NCI-H146 (cell line): ENCODE data around the gene NUP43.
A peak's percentile ranks its signal among the peaks of the same experiment; 100 is the strongest.
"Not testable (repeated sequence)": the region's sequence is repeated elsewhere in the genome, so short reads cannot be mapped to it uniquely, and the experiment has no call there.

ENCODE experiments used
- DNase-seq: peaks from one replicate; lab custom pipeline; 2025; lab: John Stamatoyannopoulos, UW

Gene NUP43

DNA sequence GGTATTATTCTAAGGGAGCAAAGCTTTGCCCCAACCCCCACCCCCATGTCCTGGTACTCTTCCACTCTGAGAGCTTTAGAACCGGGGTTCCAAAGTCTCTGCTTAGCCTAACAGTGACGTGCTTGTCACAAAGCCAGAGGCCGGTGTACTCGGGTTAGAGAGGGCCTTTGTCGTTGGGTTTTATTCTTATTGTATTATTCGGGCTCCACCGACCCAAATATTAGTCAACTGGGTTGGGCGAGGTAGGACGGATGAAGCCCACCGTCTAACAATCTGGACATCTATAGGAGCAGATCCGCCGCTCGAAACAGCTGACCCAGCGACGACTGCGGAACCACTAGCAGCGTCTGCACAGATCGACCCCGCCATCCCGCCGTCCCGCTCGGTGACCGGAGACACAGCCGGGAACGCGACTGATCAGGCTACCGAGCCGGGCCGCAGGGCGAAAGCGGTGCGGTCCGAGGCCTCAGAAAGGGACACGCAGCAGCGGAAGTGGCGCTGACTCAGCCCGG is 2.8 kb upstream of the NUP43 start:
- DNase-seq = not testable (repeated sequence)

DNA sequence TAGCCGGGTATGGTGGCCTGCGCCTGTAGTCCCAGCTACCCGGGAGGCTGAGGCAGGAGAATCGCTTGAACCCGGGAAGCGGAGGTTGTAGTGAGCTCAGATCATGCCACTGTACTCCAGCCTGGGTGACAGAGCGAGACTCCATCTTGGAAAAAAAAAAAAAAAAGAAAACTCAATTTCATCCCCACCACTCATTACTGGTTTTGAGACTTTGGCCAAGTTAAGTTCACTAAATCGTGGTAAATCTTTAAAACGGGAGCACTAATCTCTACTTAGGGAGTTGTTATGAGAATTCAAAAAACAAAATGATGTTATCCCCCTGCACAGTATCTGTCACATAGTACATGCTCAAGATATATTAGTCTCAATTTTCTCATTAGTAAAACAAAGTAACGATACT is 1.1 kb downstream of the NUP43 start:
- not testable (repeated sequence) for DNase-seq

DNA sequence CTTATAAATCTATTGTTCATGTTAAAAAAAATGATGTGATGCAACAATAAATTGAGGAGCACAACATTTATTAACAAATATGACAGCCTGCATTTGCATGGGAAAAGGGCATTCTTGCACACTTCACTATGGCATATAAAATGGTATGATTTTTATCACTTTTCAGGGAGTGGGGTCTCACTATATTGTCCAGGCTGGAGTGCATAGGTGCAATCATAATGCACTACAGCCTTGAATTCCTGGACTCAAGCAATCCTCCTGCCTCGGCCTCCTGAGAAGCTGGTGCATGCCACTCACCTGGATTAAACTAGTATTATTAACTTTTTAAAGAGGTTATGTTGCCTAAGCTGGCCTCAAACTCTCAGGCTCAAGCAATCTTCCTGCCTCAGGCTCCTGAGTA is 11.4 kb downstream of the NUP43 start:
- DNase-seq = no peak

DNA sequence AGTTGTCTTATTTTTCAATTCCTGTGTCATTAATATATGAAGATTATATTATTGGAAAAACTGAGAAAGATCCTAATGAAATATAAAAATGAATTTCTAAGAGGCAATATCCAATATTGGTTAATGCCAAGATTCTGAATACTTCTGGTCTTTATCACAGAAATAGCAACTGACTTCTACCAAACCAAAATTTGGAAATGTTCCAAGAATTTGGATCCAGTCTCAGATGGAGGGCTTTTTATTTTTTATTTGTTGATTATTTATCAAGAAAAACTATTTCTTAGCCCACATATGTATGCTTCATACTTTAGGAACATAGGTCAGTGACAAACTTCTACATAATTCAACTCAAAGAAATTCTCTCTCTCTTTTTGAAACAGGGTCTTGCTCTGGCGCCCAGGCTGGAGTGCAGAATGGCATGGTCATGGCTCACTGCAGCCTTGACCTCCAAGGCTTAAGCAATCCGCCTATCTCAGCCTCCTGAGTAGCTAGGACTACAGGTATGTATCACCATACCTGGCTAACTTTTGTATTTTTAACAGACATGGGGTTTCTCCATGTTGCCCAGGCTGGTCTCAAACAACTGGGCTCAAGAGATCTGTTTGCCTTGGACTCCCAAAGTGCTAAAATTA is 13.1 kb downstream of the NUP43 start:
- DNase-seq = no peak

DNA sequence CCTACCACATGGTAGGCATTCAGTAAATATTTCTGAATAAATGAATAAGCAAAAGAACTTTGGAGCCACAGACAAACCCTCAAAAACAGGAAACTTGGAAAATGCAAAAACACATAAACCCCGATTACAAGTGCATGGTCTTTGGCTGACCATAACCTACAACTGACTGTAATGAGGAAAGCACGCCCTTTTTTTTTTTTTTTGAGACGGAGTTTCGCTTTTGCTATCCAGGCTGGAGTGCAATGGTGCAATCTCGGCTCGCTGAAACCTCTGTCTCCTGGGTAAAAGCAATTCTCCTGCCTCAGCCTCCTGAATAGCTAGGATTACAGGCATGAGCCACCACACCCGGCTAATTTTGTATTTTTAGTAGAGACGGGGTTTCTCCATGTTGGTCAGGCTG is 16.5 kb downstream of the NUP43 start:
- no peak for DNase-seq

DNA sequence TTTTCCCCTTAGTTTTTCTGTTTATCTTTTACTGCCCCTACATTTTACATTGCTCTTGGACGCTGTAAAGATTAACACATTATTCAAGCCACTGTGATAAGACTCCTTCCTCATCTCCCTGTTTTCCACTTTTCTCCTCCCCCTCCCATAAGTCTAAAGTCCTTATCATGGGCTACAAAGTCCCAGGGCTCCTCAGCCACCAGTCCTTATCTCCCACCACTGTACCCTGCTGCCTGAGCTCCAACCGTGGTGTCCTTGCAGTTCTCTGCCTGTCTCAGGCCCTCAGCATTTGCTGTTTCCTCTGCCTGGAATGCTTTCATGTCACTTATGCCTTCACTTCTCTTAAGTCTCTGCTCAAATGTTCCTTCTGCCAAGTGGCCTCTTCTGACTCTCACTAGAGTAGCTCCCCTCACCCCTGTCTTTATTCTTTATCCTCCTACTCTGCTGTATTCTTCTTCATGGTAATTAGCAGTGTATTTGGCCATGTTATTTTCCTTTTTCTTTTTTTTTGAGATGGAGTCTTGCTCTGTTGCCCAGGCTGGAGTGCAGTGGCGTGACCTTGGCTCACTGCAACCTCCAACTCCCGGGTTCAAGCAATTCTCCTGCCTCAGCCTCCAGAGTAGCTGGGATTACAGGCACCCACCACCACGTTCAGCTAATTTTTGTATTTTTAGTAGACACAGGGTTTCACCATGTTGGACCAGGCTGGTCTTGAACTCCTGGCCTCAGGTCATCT is 17.7 kb downstream of the NUP43 start:
- no peak for DNase-seq

DNA sequence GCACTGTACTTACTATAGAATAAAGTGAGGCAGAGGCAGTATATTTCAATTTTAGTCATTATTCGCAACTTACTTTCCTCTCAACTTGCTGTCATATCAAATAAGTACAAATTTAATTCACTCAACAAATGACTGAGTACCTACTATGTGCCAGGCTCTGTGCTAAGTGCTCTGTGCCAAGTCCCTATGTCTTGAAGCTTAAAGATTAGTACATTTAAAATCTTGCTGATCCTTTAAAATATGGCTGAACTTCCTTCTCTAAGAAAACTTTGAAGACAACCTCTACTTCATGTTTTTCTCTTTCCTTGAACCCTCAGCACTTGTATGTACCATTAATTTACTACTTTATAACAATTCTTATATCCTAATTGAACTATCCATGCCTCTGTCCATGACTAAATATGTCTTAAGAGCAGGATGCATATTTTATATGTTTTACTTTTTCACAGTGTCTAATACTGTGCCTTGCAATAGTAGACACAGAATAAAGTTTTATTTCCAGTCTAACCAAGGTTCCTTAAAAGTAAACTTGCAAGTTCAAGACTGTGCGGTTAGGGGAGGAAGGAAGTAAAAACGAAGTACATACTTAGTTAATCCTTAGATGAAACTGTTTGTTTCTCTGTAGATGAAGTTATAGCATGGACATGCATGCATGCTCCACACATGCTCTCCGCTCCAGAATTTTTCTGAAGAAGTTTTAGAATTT is 18.4 kb downstream of the NUP43 start:
- DNase-seq = no peak

DNA sequence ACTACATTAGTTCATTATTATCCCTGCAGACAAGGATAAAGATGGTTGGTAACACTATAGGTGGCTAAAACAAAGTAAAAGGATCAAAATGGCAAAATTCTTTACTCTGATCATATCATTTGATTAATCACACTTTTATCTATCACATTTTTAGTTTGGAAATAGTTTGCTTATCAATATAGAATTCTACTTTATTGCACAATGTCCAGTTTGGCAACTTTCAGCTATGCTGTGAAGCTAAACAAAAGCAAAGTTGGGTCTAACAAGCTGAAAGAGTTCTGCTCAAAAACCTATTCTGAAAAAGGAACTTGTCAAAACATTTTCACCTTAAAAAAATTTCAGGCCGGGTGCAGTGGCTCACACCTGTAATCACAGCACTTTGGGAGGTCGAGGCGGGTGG is 20.5 kb downstream of the NUP43 start:
- DNase-seq = no peak

DNA sequence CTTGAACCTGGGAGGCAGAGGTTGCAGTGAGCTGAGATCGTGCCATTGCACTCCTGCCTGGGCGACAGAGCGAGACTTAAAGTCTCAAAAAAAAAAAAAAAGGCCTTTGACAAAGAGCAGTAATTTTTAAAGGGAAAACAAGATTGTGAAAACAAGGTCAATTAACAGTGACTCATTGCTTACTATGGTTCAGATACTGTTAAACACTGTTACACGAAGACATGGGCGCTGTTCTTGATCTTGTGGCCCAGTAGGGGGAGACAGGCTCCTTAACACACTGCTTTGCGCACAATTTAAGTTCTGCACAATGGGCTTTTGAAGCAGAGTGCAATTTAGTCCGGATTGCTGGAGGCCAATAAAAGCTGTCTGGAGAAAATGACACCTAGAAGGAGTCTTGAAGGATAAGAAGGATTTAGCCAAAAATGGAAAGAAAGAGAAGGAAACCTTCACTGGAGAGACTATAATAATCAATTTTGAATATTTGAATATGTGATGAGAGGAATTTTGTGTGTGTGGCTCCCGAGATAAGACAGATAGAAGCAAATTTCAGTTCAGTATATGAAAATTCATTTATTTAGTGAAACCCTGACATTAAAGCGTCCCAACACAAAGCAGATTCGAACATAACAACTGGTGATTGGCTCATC is 22.4 kb downstream of the NUP43 start:
- peak; percentile 74 for DNase-seq

DNA sequence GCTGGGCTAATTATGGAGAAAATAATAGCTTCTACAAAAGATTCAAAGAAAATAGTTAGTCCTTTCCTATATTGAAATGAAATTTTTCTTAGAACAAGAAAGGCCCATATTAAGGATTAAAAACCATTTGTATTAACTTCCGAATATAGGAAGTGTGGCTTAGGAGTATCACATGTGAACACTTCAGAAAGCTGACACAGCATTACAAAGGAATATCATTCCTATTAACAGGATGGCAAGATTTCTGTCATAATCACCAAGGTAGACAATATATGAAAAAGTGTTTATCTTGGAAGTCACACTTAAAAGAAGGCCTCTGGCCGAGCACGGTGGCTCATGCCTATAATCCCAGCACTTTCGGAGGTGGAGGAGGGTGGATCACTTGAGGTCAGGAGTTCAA is 23.1 kb downstream of the NUP43 start:
- no peak for DNase-seq

DNA sequence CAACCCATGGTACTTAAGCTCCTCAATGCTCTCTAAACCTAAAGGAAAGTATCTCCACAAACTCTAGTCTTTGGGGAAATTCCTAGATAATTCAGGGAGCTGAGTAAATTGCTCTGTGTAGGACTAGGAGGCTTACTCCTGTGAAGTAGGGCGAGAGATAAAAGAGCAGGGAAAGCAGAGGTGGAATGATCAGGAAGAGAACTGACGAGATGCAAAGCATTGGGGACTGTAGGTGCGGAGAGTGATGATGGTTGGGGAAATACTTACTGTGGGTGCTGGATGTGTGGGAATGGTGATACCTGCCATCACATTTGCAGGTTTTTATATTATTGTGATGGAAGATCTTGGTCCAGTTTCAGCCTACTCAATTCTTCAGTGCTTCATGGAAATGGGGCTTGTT is 26.8 kb downstream of the NUP43 start:
- DNase-seq = no peak

DNA sequence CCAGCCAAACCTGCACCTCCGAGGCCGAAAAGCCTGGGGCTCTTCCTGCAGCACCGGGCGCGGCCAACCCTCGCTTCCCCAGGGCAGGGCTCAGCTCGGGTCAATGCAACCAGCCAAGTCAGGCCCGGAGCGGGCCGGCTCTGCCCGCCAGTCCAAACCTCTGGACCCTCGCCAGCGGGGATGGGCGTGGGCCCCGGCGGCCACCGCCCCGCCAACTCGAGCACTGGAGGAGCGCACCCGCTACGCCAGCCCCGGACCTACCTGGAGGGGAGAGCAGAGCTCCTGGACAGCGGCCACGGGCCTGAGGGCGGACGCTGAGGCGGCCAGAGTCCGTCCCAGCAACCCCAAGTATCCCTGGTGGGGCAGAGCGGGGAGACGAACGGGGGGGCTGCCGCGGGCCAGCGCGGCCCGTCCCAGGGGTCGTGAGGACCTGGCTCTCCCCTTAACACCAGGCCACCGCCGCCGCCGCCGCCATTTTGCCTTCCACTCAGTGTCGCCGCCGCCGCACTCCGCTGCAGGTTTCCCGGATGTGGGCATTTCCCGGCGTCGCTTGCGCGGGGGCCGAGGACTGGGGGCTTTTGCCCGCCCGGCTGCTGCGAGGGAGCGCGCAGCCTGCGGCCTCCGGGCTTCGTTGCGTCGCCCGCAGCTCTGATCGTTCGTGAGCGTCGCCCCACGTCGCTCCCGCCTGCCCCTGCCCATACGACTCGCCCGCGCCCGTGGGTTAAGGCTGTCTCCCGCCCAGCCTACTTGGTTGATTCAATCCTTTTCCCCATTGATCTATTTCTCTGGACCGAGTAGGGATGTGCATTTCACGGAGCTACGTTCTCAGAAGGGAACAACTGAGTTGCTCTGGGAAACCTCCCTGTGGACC is 28.5 kb downstream of the NUP43 start, which contains the start of gene LATS1:
Gene LATS1, minus strand, starts transcription at position 514 of the 871 bp plus-strand sequence. CDS start 15,975 bp downstream, outside the sequence.
- DNase-seq = peak; percentile 94

DNA sequence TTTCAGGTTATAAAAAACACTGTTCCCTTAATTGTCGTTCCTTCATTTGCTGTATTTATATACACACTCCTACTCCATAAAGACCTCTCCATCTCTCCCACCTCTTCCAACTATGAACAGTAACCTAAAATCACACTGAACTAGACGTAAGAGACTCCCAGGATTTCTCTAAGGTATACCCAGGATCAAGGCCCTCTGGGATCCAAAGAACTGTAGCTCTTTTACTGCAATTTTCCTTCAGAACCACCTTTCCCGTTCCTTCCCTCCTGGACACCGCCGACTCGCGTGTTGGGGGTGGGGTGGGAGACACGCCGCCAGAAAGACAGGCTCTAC is 29.1 kb downstream of the NUP43 start:
- no peak for DNase-seq

DNA sequence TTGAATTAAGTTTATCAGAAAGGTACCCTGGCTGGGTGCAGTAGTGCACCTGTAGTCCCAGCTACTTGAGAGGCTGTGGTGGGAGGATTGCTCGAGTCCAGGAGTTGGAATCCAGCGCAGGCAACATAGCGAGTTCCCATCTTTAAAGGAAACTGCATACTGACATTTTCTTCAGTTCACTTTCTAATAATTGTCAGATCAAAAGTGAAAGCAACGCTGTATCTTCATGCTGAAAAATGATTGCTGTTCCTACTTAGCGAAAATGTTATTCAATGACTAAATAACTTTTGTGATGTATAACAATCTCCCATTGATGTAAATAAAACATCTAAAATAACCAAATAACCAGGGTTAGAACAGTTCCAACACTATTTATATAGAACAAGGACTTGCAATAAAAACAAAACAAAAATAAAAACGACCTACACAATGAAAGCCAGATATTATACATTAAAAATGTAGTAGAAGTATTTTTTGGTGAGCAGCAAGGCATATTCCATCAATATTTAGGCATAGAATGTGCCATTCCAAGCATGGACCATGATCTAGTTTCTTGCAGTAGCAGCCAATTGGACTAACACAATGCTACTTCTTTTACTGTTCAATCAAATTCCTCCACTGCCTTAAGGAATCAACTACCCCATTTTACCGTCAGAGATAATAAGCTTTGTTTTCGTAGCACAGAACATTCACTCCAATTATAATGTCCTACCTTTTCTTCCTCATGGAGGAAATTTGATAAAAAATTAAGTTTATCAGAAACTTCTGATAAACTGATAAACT is 30.0 kb downstream of the NUP43 start:
- no peak for DNase-seq

DNA sequence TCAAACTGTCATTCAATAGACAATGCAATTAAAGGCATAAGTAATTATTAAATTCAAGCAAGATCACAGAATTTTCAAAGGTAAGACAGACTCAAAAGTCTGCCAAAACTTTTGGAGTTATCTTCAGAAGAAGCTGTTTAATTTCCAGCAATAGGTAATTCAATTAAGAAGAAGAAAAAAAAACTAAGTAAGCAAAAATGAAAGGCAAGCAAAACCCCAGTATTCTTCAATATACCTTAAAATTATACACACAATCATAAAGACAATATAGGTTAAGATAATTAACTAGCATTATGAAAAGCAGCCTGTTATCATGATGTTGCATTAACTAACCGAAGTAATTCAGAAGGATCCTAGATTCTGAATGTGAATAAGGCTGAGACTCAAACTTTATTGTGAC is 31.9 kb downstream of the NUP43 start:
- DNase-seq = no peak

DNA sequence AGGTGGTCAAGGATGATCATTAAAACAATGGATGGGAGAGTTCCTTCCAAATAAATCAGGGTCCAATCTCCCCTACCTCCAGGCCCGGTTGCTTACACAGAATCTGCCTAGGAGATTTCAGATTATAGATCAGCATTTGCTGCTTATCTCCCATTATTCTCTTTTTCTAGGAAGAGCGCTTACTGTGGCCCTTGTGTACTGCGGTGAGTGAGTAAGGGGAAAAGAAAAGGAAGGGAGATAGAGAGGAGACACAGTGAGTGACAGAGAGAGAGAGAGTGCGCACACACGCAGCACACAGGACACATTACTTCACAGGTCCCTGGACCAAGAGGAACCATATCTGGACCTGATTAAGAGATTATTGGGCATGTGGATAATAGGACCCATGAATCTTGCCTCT is 34.6 kb downstream of the NUP43 start:
- no peak for DNase-seq

DNA sequence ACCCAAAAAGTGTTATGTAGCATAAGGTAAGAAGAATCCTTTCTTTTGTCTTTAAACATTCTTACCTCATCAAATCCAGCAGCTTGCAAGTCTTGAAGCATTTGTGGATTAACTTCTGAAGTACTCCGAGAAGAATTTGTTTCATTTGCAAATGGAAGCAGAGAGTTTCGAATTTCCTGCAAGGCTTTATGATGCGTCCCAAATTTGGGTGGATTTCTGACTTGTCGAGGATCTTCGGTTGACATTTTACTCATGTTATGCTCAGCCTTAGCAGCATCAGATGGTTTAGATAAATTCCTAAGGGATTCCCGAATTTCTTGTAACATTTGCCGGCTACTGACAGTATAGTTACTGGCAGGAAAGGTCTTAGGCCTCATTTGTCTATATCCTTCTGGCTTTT is 44.6 kb downstream of the NUP43 start:
- no peak for DNase-seq

DNA sequence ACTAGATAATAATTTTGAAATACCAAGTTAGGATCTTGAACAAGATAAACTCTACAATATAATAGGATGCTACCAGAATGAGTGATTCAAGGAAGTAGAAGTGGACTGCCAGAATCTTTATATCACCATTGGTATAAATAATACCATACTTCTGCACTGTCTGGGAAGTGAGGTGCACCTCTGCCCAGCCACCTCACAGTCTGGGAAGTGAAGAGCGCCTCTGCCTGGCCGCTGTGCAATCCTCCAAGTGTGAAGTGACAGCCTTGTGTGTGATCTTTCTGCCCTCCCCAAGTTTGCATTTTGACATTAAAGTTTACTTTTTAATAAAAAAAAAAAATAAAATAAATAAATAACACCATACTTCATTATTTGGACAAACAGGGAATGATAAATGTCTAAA is 47.2 kb downstream of the NUP43 start:
- no peak for DNase-seq

DNA sequence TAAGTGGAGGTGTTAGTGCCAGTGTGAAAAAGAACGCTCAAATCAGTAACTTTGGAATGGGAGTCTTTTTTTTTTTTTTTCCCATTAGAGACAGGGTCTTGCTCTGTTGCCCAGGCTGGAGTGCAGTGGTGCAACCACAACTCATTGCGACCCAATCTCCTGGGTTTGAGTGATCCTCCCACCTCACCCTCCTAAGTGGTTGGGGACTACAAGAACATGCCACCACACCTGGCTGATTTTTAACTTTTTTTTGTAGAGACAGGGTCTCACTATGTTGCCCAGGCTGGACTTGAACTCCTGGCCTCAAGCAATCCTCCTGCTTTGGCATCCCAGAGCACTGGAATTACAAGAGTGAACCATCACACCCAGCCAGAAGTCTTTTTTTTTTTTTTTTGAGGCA is 48.2 kb downstream of the NUP43 start:
- no peak for DNase-seq

DNA sequence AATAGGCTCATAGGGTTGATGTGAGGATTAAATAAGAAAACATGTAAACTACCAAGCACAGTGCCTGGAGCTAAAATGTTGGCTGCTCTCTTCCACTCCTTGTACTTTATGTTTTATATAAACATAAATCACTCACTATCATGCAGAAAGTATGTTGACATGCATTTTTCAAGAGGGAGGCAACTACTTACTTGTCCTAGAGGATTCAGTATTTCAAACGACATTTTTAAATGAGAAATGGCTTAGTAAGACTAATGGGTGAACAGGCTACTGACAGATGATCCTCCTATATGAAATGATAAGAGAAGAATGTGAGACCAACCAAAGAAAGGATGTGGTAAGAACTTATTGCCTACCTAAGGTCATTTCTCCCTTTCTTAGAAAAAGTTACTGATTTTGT is 49.4 kb downstream of the NUP43 start:
- DNase-seq = no peak

DNA sequence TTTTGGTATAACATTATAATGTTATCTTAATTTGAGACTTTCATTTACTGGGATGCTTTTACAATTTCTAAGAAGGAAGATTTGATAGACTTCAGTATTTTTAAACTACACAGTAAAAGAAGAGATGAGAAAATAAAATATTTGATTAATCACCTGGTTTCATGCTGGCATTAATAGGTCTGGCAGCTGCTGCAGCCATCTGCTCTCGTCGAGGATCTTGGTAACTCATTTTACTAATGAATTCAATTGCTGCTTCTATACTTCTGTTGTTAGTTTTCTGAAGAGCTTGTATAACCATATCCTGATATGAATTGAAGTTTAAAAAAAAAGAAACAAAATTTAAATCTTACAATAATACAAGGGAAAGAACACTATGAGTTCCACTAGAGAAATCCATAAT is 51.4 kb downstream of the NUP43 start:
- DNase-seq = peak; percentile 53
